Bronchial epithelial cell (primary cell): ENCODE data around the gene SLC27A5. TPM values are rescaled to one million over a fixed set of nuclear protein-coding genes. Genes with fewer than 3 reads are reported as not detected.
"Not testable (repeated sequence)": the region's sequence is repeated elsewhere in the genome, so short reads cannot be mapped to it uniquely, and the experiment has no call there.

Source experiments
- DNase-seq: peaks from one replicate; pipeline ENCODE4 v3.0.0-alpha.2; 2010; ENCODE audit warnings: low read depth
- FAIRE-seq: peaks from 2 replicates; lab custom pipeline; 2011; peaks lifted over from hg19 to GRCh38; lab: Jason Lieb, UNC
- H3K27me3 ChIP-seq: 2 replicates; pipeline ENCODE4 v1.5.1; 2011; ENCODE audit warnings: low read length; ENCODE audit not compliant: control insufficient read depth, insufficient read depth
- H3K36me3 ChIP-seq: 2 replicates; pipeline ENCODE4 v1.5.1; 2011; ENCODE audit warnings: low read length; ENCODE audit not compliant: control insufficient read depth, insufficient read depth
- H3K4me3 ChIP-seq: 2 replicates; pipeline ENCODE4 v1.5.1; 2011; ENCODE audit warnings: mild to moderate bottlenecking, low read depth, low read length, control low read depth
- CTCF ChIP-seq: IDR thresholded peaks from 2 replicates; pipeline ENCODE4 v1.5.1; 2011; ENCODE audit warnings: mild to moderate bottlenecking, moderate library complexity, low read length, control low read depth, inconsistent platforms; ENCODE audit not compliant: insufficient read depth, severe bottlenecking
- total RNA-seq: library from RNA; depleted of rRNA; stranded (reverse); fragments of >200 nt; gene quantifications from 2 replicates; pipeline ENCODE4 v1.2.1, GENCODE V29; 2014

The SLC27A5 gene
- total RNA-seq, 1 donor from 2014 or later = 11.1 TPM

GRCh38 chr19:58513694-58514563 is 2.1 kb upstream of the SLC27A5 start:
- no peak for FAIRE-seq
- H3K4me3 ChIP-seq = peak overlapping the region; percentile 37
- peak; percentile 77 for DNase-seq
- no peaks in the 10 kb centered on the region for H3K27me3 ChIP-seq
- H3K36me3 ChIP-seq = peaks cover 2% of the 10 kb centered on the region
- peak; percentile 94 for TF ChIP-seq CTCF

GRCh38 chr19:58513213-58513693 is 1.5 kb upstream of the SLC27A5 start:
- no peak overlapping the region for H3K4me3 ChIP-seq
- FAIRE-seq (peak; percentile 7), DNase-seq (no peak)
- peaks cover 2% of the 10 kb centered on the region for H3K36me3 ChIP-seq
- H3K27me3 ChIP-seq = no peaks in the 10 kb centered on the region
- TF ChIP-seq CTCF = no peak

DNA sequence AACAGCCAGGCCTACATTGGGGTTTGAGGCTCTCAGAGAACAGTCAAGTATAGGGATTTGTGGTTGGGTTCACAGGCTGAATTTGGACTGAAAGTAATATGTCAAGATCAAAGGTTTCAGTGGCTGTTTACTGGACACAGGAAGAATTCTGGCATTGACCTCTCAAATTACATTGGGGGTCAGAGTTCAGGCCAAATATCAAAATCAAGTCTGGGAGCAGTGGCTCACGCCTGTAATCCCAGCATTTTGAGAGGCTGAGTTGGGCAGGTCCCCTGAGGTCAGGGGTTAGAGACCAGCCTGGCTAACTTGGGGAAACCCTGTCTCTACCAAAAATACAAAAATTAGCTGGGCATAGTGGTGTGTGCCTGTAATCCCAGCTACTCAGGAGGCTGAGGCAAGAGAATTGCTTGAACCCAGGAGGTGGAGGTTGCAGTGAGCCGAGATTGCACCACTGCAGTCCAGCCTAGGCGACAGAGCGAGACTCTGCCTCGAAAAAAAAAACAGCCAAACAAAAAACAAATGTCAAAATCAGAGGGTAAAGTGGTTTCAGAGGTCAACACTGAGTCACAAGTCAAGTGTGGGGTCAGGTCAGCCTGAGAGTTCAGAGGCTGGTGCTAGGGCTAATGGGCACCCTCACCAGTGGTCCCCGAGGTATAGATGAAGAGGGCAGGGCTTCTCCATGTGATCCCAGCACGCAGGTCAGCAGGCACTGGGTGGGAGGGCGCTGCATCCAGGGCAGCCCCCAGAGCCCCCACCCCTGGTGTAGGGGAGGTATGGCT is 1.5 kb downstream of the SLC27A5 start:
- Histone ChIP-seq H3K4me3 (no peak overlapping the region), H3K36me3 (no peaks in the 10 kb centered on the region), H3K27me3 (no peaks in the 10 kb centered on the region)
- DNase-seq = no peak
- no peak for TF ChIP-seq CTCF
- FAIRE-seq = no peak

- FAIRE-seq = peak; percentile 13
- H3K36me3 ChIP-seq = no peaks in the 10 kb centered on the region
- DNase-seq = no peak
- no peak for TF ChIP-seq CTCF
- H3K4me3 ChIP-seq = no peak overlapping the region
- no peaks in the 10 kb centered on the region for H3K27me3 ChIP-seq
Measured at GRCh38 chr19:58509731-58510083, 2.1 kb downstream of the SLC27A5 start.

DNA sequence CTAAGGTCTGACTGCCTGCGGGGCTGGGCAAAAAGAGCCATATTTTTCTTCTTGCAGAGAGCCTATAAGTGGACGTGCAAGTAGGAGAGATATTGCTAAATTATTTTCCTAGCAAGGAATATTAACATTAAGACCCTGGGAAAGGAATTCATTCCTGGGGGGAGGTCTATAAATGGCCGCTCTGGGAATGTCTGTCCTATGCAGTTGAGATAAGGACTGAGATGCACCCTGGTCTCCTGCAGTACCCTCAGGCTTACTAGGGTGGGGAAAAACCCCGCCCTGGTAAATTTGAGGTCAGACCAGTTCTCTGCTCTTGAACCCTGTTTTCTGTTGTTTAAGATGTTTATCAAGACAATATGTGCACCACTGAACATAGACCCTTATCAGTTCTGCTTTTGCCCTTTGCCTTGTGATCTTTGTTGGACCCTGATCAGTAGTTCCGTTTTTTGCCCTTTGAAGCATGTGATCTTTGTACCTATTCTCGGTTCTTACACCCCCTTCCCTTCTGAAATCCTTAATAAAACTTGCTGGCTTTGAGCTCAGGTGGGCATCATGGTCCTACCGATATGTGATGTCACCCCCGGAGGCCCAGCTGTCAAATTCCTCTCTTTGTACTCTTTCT is 4.1 kb downstream of the SLC27A5 start:
- H3K27me3 ChIP-seq, FAIRE-seq, H3K4me3 ChIP-seq, H3K36me3 ChIP-seq, DNase-seq: not testable (repeated sequence)

DNA sequence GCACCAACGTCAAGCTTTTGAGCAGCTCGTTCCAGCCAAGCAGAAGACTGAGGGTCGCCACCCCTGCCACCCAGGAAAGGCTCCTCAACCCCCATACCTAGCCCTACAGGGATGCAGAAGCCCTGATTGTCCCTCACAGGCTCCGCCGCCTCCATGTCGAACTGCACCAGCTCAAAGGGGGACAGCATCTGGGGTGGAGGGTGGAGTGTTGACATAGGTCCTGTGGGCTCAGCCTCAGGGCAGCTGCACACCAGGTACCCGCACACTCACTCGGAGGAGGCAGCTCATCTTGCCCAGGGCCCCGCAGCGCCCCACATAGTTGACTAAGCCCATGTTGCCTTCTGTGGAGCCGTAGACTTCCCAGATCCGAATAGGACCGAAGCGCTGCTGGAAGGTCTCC is 11.6 kb downstream of the SLC27A5 start:
- no peaks in the 10 kb centered on the region for H3K27me3 ChIP-seq
- DNase-seq (no peak), FAIRE-seq (no peak)
- peak overlapping the region; percentile 57 for H3K4me3 ChIP-seq
- TF ChIP-seq CTCF = no peak
- H3K36me3 ChIP-seq = no peaks in the 10 kb centered on the region
